Measurements from ENCODE around the gene STEAP4. TPM values are rescaled to one million over a fixed set of nuclear protein-coding genes. Genes with fewer than 3 reads are reported as not detected.

Gene STEAP4
- total and polyA plus RNA-seq, 4 donors = 3.7 to 43.8 (median 12.8) TPM

DNA sequence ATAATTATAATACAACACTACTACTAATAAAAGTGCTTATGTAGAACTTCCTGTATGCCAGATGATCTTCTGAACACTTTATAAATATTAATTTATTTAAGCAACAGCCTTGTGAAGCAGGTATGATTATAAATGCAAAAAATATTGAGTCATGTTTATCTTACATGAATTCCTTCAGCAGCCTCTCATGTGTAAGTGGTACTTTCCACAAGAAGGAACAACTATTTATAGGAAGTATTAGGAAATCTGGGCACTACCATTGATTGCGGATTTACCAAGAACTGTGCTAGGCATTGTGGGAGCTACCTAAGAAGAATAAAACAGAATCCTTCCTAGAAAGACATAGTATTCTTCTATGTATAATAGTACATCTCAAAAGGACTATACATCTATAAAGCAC lies 10.7 kb upstream of the STEAP4 start:
- Histone ChIP-seq H3K36me3 (ENCODE audit: control insufficient read depth in 4 of 4, insufficient read depth in 3 of 4, low read depth in 1 of 4, low read length in 3 of 4) (no peaks in the 10 kb centered on the region), H3K4me3 (ENCODE audit: low read depth in 1 of 3, low read length in 3 of 3) (no peak overlapping the region), H3K27ac (ENCODE audit: low read depth in 1 of 2, low read length in 2 of 2) (no peak overlapping the region), H3K9me3 (ENCODE audit: control insufficient read depth in 4 of 4, low read length in 3 of 4) (no peaks in the 10 kb centered on the region), H3K27me3 (ENCODE audit: control insufficient read depth in 4 of 4, insufficient read depth in 4 of 4, low read length in 3 of 4) (no peaks in the 10 kb centered on the region), H3K4me1 (ENCODE audit: control insufficient read depth in 4 of 4, insufficient read depth in 4 of 4, low read length in 3 of 4) (peaks cover 0 to 2% (median under 1%) of the 10 kb centered on the region in 4 donors), H3K9ac (ENCODE audit: low read depth in 1 of 2, low read length in 2 of 2) (no peak overlapping the region)
- TF ChIP-seq RAD21 (IDR thresholded peaks at IDR 0.05) (no peak), MAX (IDR thresholded peaks at IDR 0.05) (no peak), YY1 (IDR thresholded peaks at IDR 0.05) (no peak), CTCF (IDR thresholded peaks at IDR 0.05; ENCODE audit: low read depth, low read length, missing input control) (no peak), FOXA2 (IDR thresholded peaks at IDR 0.05) (no peak), TAF1 (conservative IDR thresholded peaks at IDR 0.05) (no peak), JUND (IDR thresholded peaks at IDR 0.05) (no peak), RXRA (IDR thresholded peaks at IDR 0.05) (no peak), EGR1 (IDR thresholded peaks at IDR 0.05; ENCODE audit: low read depth in 2 of 2) (no peak), HNF4A (conservative IDR thresholded peaks at IDR 0.05) (no peak), GABPA (IDR thresholded peaks at IDR 0.05 in 1 of 2, conservative IDR thresholded peaks at IDR 0.05 in 1 of 2) (no peak), HNF4G (IDR thresholded peaks at IDR 0.05) (no peak)
- no peak for DNase-seq (ENCODE audit: low spot score)
- 83% methylated on average over 1 of the region's 1 CpG for WGBS

- Histone ChIP-seq H3K4me1 (ENCODE audit: control insufficient read depth in 4 of 4, insufficient read depth in 4 of 4, low read length in 3 of 4) (peaks cover 0 to 9% (median 3%) of the 10 kb centered on the region in 4 donors), H3K9me3 (ENCODE audit: control insufficient read depth in 4 of 4, low read length in 3 of 4) (no peaks in the 10 kb centered on the region), H3K36me3 (ENCODE audit: control insufficient read depth in 4 of 4, insufficient read depth in 3 of 4, low read depth in 1 of 4, low read length in 3 of 4) (no peaks in the 10 kb centered on the region), H3K4me3 (ENCODE audit: low read depth in 1 of 3, low read length in 3 of 3) (no peak overlapping the region), H3K9ac (ENCODE audit: low read depth in 1 of 2, low read length in 2 of 2) (no peak overlapping the region), H3K27me3 (ENCODE audit: control insufficient read depth in 4 of 4, insufficient read depth in 4 of 4, low read length in 3 of 4) (no peaks in the 10 kb centered on the region), H3K27ac (ENCODE audit: low read depth in 1 of 2, low read length in 2 of 2) (no peak overlapping the region)
- DNase-seq (ENCODE audit: low spot score) = no peak
- 95% methylated on average over 1 of the region's 1 CpG for WGBS
- TF ChIP-seq HNF4A (conservative IDR thresholded peaks at IDR 0.05) (no peak), GABPA (IDR thresholded peaks at IDR 0.05 in 1 of 2, conservative IDR thresholded peaks at IDR 0.05 in 1 of 2) (no peak), ZBTB33 (IDR thresholded peaks at IDR 0.05) (no peak), CTCF (IDR thresholded peaks at IDR 0.05; ENCODE audit: low read depth, low read length, missing input control) (no peak), TAF1 (conservative IDR thresholded peaks at IDR 0.05) (no peak), ATF3 (IDR thresholded peaks at IDR 0.05) (no peak), YY1 (IDR thresholded peaks at IDR 0.05) (no peak), RXRA (IDR thresholded peaks at IDR 0.05) (no peak), JUND (IDR thresholded peaks at IDR 0.05) (no peak), RAD21 (IDR thresholded peaks at IDR 0.05) (no peak), FOXA1 (IDR thresholded peaks at IDR 0.05) (no peak), EGR1 (IDR thresholded peaks at IDR 0.05; ENCODE audit: low read depth in 2 of 2) (no peak), NR2F2 (IDR thresholded peaks at IDR 0.05) (no peak), FOXA2 (IDR thresholded peaks at IDR 0.05) (no peak), SP1 (IDR thresholded peaks at IDR 0.05) (no peak)
- TF ChIP-seq, protein P1, sequence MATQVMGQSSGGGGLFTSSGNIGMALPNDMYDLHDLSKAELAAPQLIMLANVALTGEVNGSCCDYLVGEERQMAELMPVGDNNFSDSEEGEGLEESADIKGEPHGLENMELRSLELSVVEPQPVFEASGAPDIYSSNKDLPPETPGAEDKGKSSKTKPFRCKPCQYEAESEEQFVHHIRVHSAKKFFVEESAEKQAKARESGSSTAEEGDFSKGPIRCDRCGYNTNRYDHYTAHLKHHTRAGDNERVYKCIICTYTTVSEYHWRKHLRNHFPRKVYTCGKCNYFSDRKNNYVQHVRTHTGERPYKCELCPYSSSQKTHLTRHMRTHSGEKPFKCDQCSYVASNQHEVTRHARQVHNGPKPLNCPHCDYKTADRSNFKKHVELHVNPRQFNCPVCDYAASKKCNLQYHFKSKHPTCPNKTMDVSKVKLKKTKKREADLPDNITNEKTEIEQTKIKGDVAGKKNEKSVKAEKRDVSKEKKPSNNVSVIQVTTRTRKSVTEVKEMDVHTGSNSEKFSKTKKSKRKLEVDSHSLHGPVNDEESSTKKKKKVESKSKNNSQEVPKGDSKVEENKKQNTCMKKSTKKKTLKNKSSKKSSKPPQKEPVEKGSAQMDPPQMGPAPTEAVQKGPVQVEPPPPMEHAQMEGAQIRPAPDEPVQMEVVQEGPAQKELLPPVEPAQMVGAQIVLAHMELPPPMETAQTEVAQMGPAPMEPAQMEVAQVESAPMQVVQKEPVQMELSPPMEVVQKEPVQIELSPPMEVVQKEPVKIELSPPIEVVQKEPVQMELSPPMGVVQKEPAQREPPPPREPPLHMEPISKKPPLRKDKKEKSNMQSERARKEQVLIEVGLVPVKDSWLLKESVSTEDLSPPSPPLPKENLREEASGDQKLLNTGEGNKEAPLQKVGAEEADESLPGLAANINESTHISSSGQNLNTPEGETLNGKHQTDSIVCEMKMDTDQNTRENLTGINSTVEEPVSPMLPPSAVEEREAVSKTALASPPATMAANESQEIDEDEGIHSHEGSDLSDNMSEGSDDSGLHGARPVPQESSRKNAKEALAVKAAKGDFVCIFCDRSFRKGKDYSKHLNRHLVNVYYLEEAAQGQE (IDR thresholded peaks at IDR 0.05) = no peak
These were observed 9.8 kb upstream of the STEAP4 start for GRCh38 chr7:88316456-88316855.

Measured in liver (tissue), 9 donors.